IPS DF 6.9 (cell line): ENCODE results near the gene C17orf75.

Experiments
- DNase-seq: peaks from one replicate; pipeline ENCODE4 v3.0.0-alpha.2; 2013; ENCODE audit warnings: low read depth, low spot score
- H3K27ac ChIP-seq: one replicate; pipeline ENCODE4 v1.5.1; 2013; ENCODE audit warnings: low read length, control low read depth
- H3K27me3 ChIP-seq: 2 replicates; pipeline ENCODE4 v1.6.1; 2013; ENCODE audit warnings: mild to moderate bottlenecking, low read length; ENCODE audit not compliant: control insufficient read depth, insufficient read depth
- H3K36me3 ChIP-seq: 2 replicates; pipeline ENCODE4 v1.6.1; 2013; ENCODE audit warnings: low read length; ENCODE audit not compliant: control insufficient read depth, insufficient read depth
- H3K4me1 ChIP-seq: 2 replicates; pipeline ENCODE4 v1.6.1; 2013; ENCODE audit warnings: low read length; ENCODE audit not compliant: control insufficient read depth, insufficient read depth
- H3K4me3 ChIP-seq: 2 replicates; pipeline ENCODE4 v1.5.1; 2013; ENCODE audit warnings: mild to moderate bottlenecking, low read length
- H3K9me3 ChIP-seq: 2 replicates; pipeline ENCODE4 v1.6.1; 2013; ENCODE audit warnings: low read length, inconsistent platforms; ENCODE audit not compliant: control insufficient read depth, insufficient read depth
- WGBS: extraction: QIAGEN DNeasy Blood & Tissue Kit; methylation state at CpG from one replicate; pipeline ENCODE4 v1.1.7; 2013; ENCODE audit warnings: mixed read lengths, missing lambda C conversion rate; ENCODE audit not compliant: insufficient read length, insufficient coverage; 5-methylcytosine and 5-hydroxymethylcytosine counted together

Gene C17orf75

GRCh38 chr17:32342603-32343325 is 791 bp upstream of the C17orf75 start:
- Histone ChIP-seq H3K4me3 (no peak overlapping the region), H3K9me3 (no peaks in the 10 kb centered on the region), H3K4me1 (0 out of 2 replicates have a peak, but pooled peaks cover 4% of the 10 kb centered on the region), H3K27ac (no peak overlapping the region), H3K27me3 (no peaks in the 10 kb centered on the region), H3K36me3 (no peaks in the 10 kb centered on the region; the same call in 1 of the 2 replicates)
- WGBS: no CpG with 5 or more reads among the region's 14 CpGs
- no peak for DNase-seq

- no peak for DNase-seq
- Histone ChIP-seq H3K27me3 (no peaks in the 10 kb centered on the region), H3K27ac (no peak overlapping the region), H3K4me3 (peak overlapping the region; percentile 59; the same call in 1 of the 2 replicates), H3K36me3 (no peaks in the 10 kb centered on the region; the same call in 1 of the 2 replicates), H3K4me1 (0 out of 2 replicates have a peak, but pooled peaks cover 4% of the 10 kb centered on the region), H3K9me3 (no peaks in the 10 kb centered on the region)
- no CpG with 5 or more reads among the region's 13 CpGs for WGBS
These were observed 674 bp downstream of the C17orf75 start for GRCh38 chr17:32341141-32341856.

- DNase-seq: no peak
- Histone ChIP-seq H3K36me3 (peaks cover 3% of the 10 kb centered on the region; the same call in 1 of the 2 replicates), H3K27ac (no peak overlapping the region), H3K27me3 (no peaks in the 10 kb centered on the region), H3K9me3 (no peaks in the 10 kb centered on the region), H3K4me1 (no peaks in the 10 kb centered on the region), H3K4me3 (no peak overlapping the region)
- no CpG with 5 or more reads among the region's 4 CpGs for WGBS
These were observed 6.3 kb downstream of the C17orf75 start for GRCh38 chr17:32335687-32336086.

- H3K36me3 ChIP-seq: peaks cover 3% of the 10 kb centered on the region; the same call in 1 of the 2 replicates
- no peaks in the 10 kb centered on the region for H3K27me3 ChIP-seq
- no peak overlapping the region for H3K4me3 ChIP-seq
- no peaks in the 10 kb centered on the region for H3K9me3 ChIP-seq
- no peak for DNase-seq
- H3K4me1 ChIP-seq: no peaks in the 10 kb centered on the region
- H3K27ac ChIP-seq: no peak overlapping the region
These were observed 6.9 kb downstream of the C17orf75 start for GRCh38 chr17:32335046-32335445.

GRCh38 chr17:32333187-32333586 is 8.8 kb downstream of the C17orf75 start:
- peaks cover 3% of the 10 kb centered on the region; the same call in 1 of the 2 replicates for H3K36me3 ChIP-seq
- WGBS: no CpG with 5 or more reads among the region's 2 CpGs
- no peaks in the 10 kb centered on the region for H3K27me3 ChIP-seq
- H3K27ac ChIP-seq: no peak overlapping the region
- no peak for DNase-seq
- H3K4me3 ChIP-seq: no peak overlapping the region
- H3K9me3 ChIP-seq: no peaks in the 10 kb centered on the region
- H3K4me1 ChIP-seq: no peaks in the 10 kb centered on the region

GRCh38 chr17:32331243-32332040 is 10.5 kb downstream of the C17orf75 start:
- H3K27me3 ChIP-seq: no peaks in the 10 kb centered on the region
- H3K4me3 ChIP-seq: no peak overlapping the region
- H3K4me1 ChIP-seq: no peaks in the 10 kb centered on the region
- no CpG with 5 or more reads among the region's 3 CpGs for WGBS
- DNase-seq: no peak
- no peak overlapping the region for H3K27ac ChIP-seq
- H3K36me3 ChIP-seq: peaks cover 3% of the 10 kb centered on the region; the same call in 1 of the 2 replicates
- no peaks in the 10 kb centered on the region for H3K9me3 ChIP-seq

- Histone ChIP-seq H3K4me1 (no peaks in the 10 kb centered on the region), H3K9me3 (no peaks in the 10 kb centered on the region), H3K27me3 (no peaks in the 10 kb centered on the region), H3K27ac (no peak overlapping the region), H3K36me3 (no peaks in the 10 kb centered on the region; the same call in 1 of the 2 replicates), H3K4me3 (no peak overlapping the region)
- no peak for DNase-seq
- WGBS: no CpG with 5 or more reads among the region's 3 CpGs
These were observed 11.8 kb downstream of the C17orf75 start for GRCh38 chr17:32330147-32330546.

GRCh38 chr17:32327911-32328310 is 14.1 kb downstream of the C17orf75 start:
- Histone ChIP-seq H3K9me3 (no peaks in the 10 kb centered on the region), H3K27ac (no peak overlapping the region), H3K36me3 (no peaks in the 10 kb centered on the region), H3K4me1 (no peaks in the 10 kb centered on the region), H3K4me3 (no peak overlapping the region), H3K27me3 (no peaks in the 10 kb centered on the region)
- DNase-seq: no peak
- no CpG with 5 or more reads among the region's 1 CpG for WGBS

- H3K4me3 ChIP-seq: no peak overlapping the region
- WGBS: no CpG with 5 or more reads among the region's 11 CpGs
- H3K27me3 ChIP-seq: no peaks in the 10 kb centered on the region
- H3K4me1 ChIP-seq: no peaks in the 10 kb centered on the region
- no peak for DNase-seq
- no peaks in the 10 kb centered on the region for H3K9me3 ChIP-seq
- H3K36me3 ChIP-seq: no peaks in the 10 kb centered on the region
- no peak overlapping the region for H3K27ac ChIP-seq
These were observed 18.0 kb downstream of the C17orf75 start for GRCh38 chr17:32323811-32324491.

GRCh38 chr17:32323046-32323445 is 18.9 kb downstream of the C17orf75 start:
- Histone ChIP-seq H3K4me3 (no peak overlapping the region), H3K27ac (no peak overlapping the region), H3K9me3 (no peaks in the 10 kb centered on the region), H3K27me3 (no peaks in the 10 kb centered on the region), H3K36me3 (no peaks in the 10 kb centered on the region), H3K4me1 (no peaks in the 10 kb centered on the region)
- no peak for DNase-seq
- no CpG with 5 or more reads among the region's 10 CpGs for WGBS
